ENCODE data around the gene PRKCD.

The PRKCD gene

DNA sequence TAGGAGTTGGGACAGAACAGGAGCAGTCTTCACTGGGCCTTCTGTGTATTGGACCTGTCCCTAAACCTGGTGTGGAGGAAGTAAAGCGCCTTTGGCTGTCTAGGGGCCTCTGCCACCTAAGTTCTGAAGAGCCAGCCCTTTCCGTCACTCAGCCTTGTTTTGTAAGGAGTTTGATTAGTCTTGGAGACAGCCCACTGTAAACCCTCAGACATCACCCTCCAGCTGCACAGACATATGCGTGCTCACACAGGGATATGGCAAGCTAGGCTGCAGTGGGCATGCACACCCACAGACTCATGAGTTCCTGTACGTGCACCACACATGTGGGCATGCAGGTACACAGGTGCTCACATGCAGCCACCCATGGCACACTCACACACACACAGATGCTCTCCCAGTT, 5.2 kb downstream of the PRKCD start:
- ChIA-PET CTCF (interaction anchor here (0.9 to 2.2 kb wide), 3 partner anchors 30 to 56 kb away, joined by 3 to 10 read pairs (median 3); no protein-coding TSS in a partner anchor), POLR2A (no interaction called here)
- TF ChIP-seq, protein P1, sequence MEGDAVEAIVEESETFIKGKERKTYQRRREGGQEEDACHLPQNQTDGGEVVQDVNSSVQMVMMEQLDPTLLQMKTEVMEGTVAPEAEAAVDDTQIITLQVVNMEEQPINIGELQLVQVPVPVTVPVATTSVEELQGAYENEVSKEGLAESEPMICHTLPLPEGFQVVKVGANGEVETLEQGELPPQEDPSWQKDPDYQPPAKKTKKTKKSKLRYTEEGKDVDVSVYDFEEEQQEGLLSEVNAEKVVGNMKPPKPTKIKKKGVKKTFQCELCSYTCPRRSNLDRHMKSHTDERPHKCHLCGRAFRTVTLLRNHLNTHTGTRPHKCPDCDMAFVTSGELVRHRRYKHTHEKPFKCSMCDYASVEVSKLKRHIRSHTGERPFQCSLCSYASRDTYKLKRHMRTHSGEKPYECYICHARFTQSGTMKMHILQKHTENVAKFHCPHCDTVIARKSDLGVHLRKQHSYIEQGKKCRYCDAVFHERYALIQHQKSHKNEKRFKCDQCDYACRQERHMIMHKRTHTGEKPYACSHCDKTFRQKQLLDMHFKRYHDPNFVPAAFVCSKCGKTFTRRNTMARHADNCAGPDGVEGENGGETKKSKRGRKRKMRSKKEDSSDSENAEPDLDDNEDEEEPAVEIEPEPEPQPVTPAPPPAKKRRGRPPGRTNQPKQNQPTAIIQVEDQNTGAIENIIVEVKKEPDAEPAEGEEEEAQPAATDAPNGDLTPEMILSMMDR (IDR thresholded peaks at IDR 0.05; ENCODE audit: insufficient read depth, low read length, missing control alignments): no peak
- no peak for DNase-seq (ENCODE audit: low read depth, low spot score)
- H3K4me3 ChIP-seq (ENCODE audit: low read depth, low read length): no peak overlapping the region

DNA sequence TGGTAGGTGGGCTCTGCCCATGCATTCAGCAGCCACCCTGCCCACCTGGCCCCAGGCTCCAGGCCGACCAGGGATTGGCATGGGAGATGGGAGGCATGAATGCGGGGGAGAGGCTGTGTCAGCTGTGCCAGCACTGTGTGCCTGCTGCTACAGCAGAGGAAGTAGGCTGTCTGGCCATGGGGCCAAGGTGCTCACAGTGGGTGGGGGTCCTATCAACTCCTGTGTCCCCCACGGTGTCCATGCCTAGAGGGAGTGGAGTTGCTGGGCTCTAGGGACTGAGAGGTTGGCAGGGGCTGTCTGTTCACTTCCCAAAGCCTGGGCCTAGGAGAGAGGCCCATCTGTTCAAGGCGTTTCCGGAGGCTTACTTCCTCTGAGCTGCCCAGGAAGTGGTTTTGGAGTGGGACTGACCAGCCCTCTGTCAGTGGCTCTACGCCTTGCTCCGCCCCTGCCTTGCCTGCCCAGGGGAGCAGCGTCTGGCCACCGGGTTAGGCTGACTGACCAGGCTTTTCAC, 5.8 kb downstream of the PRKCD start:
- CTCF ChIA-PET: interaction anchor here (0.9 to 3.0 kb wide), 5 partner anchors 27 to 56 kb away, joined by 3 to 10 read pairs (median 4); no protein-coding TSS in a partner anchor
- no peak overlapping the region for H3K4me3 ChIP-seq (ENCODE audit: low read depth, low read length)
- TF ChIP-seq, protein P1 (IDR thresholded peaks at IDR 0.05; ENCODE audit: insufficient read depth, low read length, missing control alignments): no peak
- POLR2A ChIA-PET: no interaction called here
- DNase-seq (ENCODE audit: low read depth, low spot score): no peak

DNA sequence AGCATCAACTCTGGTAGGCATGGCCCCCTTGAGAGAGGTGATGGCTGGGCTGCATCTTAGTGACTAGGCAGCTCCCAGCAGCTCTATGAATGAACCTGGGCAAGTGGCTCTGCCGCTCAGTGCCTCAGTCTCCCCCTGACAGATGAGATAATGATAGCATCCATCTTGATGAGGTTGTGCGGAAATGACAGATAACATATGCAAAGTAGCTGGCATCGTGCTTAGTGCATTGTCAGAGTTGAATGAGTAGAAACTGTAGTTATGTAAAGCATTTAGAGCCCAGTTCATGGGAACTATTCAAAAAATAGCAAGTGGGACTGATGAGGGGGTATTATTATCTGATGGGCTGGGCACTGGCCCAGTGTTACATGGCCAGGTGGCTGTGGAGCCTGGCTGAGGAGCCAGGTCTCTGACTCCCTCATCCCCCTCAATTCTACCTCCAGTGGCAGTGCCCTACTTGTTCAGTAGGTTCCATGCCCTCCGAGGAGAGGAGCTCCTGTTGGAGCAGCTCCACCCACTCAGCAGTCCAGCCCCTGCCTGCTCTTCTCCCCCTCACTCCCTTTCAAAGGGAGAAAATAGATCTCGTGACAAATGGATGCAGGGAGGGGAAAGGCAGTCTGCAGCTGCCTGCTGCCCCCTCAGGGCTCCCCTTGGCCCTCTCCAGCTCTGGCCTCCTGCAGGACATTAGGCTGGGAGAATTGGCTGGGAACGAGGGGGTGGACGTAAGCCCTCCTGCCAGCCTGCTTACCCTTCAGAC, 6.6 kb downstream of the PRKCD start:
- POLR2A ChIA-PET: no interaction called here
- no peak for DNase-seq (ENCODE audit: low read depth, low spot score)
- H3K4me3 ChIP-seq (ENCODE audit: low read depth, low read length): no peak overlapping the region
- CTCF ChIA-PET: interaction anchor here (1.0 to 3.0 kb wide), 3 partner anchors 28 to 57 kb away, joined by 3 to 7 read pairs (median 4); no protein-coding TSS in a partner anchor
- TF ChIP-seq, protein P1 (IDR thresholded peaks at IDR 0.05; ENCODE audit: insufficient read depth, low read length, missing control alignments): no peak

DNA sequence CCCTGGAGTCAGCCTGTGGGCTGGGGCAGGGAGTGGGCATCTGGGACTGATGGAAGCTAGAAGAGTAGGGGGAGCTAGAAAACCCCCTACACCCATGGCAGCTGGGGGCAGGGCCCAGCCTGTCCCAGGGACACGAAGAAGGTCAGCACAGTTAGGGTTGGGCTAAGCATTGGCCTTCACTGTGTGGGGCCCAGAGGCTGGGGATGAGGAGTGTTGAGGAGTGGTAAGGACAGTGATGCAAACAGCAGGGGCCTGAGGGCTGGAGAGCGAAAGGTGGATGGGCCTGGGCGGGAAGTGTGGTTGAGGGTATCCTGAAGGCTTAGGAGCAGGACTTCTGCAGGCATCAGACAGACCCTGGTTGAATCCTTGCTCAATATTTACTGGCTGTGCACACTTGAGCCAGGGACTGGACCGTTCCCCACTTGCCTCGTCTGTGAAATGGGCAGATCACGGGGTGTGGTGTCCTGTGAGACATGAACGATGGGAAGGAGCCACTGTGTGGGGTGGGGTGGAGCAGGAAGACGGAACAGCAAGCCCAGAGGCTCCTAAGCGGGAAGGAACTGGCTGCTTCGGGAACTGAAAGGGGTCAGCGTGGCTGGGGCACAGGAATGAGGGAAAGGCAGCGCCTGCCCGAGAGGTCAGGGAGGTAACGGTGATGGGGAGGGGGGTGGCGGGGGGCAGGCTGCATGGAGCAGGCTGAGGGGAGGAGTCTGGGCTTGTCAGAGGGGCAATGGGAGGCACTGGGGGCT, 7.3 kb downstream of the PRKCD start:
- H3K4me3 ChIP-seq (ENCODE audit: low read depth, low read length): no peak overlapping the region
- ChIA-PET POLR2A (no interaction called here), CTCF (interaction anchor here (3.0 kb wide), 1 partner anchor 28 kb away, joined by 7 read pairs; no protein-coding TSS in a partner anchor)
- TF ChIP-seq, protein P1 (IDR thresholded peaks at IDR 0.05; ENCODE audit: insufficient read depth, low read length, missing control alignments): no peak
- no peak for DNase-seq (ENCODE audit: low read depth, low spot score)

DNA sequence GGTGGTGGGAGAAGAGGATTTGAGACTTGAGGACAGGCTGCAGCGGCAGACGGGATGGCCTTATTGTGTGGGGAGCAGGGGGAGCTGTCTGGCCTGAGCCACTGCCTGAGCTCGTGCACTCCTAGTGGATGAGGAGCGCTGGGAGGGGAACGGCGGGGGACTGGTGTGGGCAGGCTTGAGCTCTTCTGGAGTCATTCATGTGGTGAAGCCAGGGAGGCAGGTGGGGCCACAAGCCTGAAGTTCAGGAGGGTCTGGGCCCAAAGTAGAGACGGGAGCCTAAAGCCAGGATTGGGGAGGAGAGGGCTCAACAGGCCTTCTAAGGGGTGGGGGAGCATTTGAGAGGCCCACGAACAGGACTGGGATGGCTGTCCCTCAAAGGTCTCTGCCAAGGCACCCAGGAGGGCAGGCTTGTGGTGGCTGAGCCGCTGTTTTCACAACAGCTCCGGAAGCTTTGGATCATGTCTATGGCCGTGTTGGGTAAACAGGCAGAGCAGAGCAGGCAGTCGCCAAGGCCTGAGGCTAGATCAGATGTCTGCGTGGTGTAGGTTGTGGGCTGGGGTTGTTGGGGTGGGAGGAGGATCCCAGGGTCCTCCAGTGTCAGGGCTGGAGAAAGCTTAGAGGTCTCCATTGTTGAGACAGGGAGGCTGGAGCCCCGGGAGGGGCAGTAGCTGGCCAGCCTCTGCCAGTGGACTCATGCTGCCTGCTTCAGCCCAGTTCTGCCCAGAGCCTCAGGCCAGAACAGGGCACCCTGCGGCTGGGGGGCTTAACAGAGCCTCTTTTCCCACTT, 8.2 kb downstream of the PRKCD start:
- TF ChIP-seq, protein P1 (IDR thresholded peaks at IDR 0.05; ENCODE audit: insufficient read depth, low read length, missing control alignments): no peak

More for the DNA sequence above, 8.2 kb downstream of the PRKCD start:
- POLR2A ChIA-PET: no interaction called here
- DNase-seq (ENCODE audit: low read depth, low spot score): no peak
- CTCF ChIA-PET: interaction anchor here (0.9 to 3.0 kb wide), 3 partner anchors 27 to 37 kb away, joined by 3 to 7 read pairs (median 3); no protein-coding TSS in a partner anchor
- H3K4me3 ChIP-seq (ENCODE audit: low read depth, low read length): no peak overlapping the region
